ENCODE results near the gene PEMT.

- TF ChIP-seq, protein P1, sequence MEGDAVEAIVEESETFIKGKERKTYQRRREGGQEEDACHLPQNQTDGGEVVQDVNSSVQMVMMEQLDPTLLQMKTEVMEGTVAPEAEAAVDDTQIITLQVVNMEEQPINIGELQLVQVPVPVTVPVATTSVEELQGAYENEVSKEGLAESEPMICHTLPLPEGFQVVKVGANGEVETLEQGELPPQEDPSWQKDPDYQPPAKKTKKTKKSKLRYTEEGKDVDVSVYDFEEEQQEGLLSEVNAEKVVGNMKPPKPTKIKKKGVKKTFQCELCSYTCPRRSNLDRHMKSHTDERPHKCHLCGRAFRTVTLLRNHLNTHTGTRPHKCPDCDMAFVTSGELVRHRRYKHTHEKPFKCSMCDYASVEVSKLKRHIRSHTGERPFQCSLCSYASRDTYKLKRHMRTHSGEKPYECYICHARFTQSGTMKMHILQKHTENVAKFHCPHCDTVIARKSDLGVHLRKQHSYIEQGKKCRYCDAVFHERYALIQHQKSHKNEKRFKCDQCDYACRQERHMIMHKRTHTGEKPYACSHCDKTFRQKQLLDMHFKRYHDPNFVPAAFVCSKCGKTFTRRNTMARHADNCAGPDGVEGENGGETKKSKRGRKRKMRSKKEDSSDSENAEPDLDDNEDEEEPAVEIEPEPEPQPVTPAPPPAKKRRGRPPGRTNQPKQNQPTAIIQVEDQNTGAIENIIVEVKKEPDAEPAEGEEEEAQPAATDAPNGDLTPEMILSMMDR (IDR thresholded peaks at IDR 0.05) = no peak
- TF ChIP-seq IRF2 (CRISPR knock-in tag; IDR thresholded peaks at IDR 0.05; ENCODE audit: borderline replicate concordance, low read depth) (no peak), SP1 (CRISPR knock-in tag; conservative IDR thresholded peaks at IDR 0.05) (no peak), NR1H2 (CRISPR knock-in tag; IDR thresholded peaks at IDR 0.05) (no peak), CBFB (CRISPR knock-in tag; IDR thresholded peaks at IDR 0.05; ENCODE audit: low read depth) (no peak), CREB1 (CRISPR knock-in tag; IDR thresholded peaks at IDR 0.05) (no peak), ZBTB21 (CRISPR knock-in tag; IDR thresholded peaks at IDR 0.05; ENCODE audit: borderline replicate concordance) (no peak), SMAD3 (CRISPR knock-in tag; IDR thresholded peaks at IDR 0.05; ENCODE audit: borderline replicate concordance) (no peak)
- TF ChIP-seq, protein P2, sequence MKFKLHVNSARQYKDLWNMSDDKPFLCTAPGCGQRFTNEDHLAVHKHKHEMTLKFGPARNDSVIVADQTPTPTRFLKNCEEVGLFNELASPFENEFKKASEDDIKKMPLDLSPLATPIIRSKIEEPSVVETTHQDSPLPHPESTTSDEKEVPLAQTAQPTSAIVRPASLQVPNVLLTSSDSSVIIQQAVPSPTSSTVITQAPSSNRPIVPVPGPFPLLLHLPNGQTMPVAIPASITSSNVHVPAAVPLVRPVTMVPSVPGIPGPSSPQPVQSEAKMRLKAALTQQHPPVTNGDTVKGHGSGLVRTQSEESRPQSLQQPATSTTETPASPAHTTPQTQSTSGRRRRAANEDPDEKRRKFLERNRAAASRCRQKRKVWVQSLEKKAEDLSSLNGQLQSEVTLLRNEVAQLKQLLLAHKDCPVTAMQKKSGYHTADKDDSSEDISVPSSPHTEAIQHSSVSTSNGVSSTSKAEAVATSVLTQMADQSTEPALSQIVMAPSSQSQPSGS (CRISPR knock-in tag; IDR thresholded peaks at IDR 0.05; ENCODE audit: borderline replicate concordance, low read depth) = no peak
- TF ChIP-seq, protein P3, sequence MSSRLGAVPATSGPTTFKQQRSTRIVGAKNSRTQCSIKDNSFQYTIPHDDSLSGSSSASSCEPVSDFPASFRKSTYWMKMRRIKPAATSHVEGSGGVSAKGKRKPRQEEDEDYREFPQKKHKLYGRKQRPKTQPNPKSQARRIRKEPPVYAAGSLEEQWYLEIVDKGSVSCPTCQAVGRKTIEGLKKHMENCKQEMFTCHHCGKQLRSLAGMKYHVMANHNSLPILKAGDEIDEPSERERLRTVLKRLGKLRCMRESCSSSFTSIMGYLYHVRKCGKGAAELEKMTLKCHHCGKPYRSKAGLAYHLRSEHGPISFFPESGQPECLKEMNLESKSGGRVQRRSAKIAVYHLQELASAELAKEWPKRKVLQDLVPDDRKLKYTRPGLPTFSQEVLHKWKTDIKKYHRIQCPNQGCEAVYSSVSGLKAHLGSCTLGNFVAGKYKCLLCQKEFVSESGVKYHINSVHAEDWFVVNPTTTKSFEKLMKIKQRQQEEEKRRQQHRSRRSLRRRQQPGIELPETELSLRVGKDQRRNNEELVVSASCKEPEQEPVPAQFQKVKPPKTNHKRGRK (CRISPR knock-in tag; IDR thresholded peaks at IDR 0.05; ENCODE audit: borderline replicate concordance) = no peak
- TF ChIP-seq, protein P4, sequence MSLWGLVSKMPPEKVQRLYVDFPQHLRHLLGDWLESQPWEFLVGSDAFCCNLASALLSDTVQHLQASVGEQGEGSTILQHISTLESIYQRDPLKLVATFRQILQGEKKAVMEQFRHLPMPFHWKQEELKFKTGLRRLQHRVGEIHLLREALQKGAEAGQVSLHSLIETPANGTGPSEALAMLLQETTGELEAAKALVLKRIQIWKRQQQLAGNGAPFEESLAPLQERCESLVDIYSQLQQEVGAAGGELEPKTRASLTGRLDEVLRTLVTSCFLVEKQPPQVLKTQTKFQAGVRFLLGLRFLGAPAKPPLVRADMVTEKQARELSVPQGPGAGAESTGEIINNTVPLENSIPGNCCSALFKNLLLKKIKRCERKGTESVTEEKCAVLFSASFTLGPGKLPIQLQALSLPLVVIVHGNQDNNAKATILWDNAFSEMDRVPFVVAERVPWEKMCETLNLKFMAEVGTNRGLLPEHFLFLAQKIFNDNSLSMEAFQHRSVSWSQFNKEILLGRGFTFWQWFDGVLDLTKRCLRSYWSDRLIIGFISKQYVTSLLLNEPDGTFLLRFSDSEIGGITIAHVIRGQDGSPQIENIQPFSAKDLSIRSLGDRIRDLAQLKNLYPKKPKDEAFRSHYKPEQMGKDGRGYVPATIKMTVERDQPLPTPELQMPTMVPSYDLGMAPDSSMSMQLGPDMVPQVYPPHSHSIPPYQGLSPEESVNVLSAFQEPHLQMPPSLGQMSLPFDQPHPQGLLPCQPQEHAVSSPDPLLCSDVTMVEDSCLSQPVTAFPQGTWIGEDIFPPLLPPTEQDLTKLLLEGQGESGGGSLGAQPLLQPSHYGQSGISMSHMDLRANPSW (CRISPR knock-in tag; conservative IDR thresholded peaks at IDR 0.05; ENCODE audit: low read depth) = no peak
Measured at GRCh38 chr17:17510456-17511292, 80.8 kb downstream of the PEMT start.

Data from WTC11 (cell line).